GM12873 (cell line): Measurements from ENCODE around the gene SMPD1.

ENCODE experiments used
- CTCF ChIP-seq: IDR thresholded peaks from 2 replicates; pipeline ENCODE4 v1.5.1; 2012; ENCODE audit warnings: low read depth, mild to moderate bottlenecking, moderate library complexity, low read length, control low read depth; ENCODE audit not compliant: insufficient read depth; ENCODE audit errors: missing control alignments

SMPD1 gene

GRCh38 chr11:6390718-6391469 lies 620 bp downstream of the SMPD1 start:
- peak; percentile 1 for TF ChIP-seq CTCF

- TF ChIP-seq CTCF: no peak
These were observed 1.4 kb downstream of the SMPD1 start for GRCh38 chr11:6391537-6392134.

- no peak for TF ChIP-seq CTCF
These were observed 3.9 kb downstream of the SMPD1 start for GRCh38 chr11:6393989-6394670.

GRCh38 chr11:6395470-6396060 lies 5.3 kb downstream of the SMPD1 start:
- no peak for TF ChIP-seq CTCF

- TF ChIP-seq CTCF: no peak
These were observed 6.9 kb downstream of the SMPD1 start for GRCh38 chr11:6397156-6397555.

GRCh38 chr11:6397636-6398035 lies 7.4 kb downstream of the SMPD1 start:
- no peak for TF ChIP-seq CTCF
